NCI-H82 treated with DMSO at 0.1 percent for 48 hours (cell line): ENCODE results near the gene MRPS17.
A peak's percentile ranks its signal among the peaks of the same experiment; 100 is the strongest.
"Not testable (repeated sequence)": the region's sequence is repeated elsewhere in the genome, so short reads cannot be mapped to it uniquely, and the experiment has no call there.

Source experiments
- DNase-seq: peaks from one replicate; lab custom pipeline; 2025; ENCODE audit not compliant: unreplicated experiment; lab: John Stamatoyannopoulos, UW

The MRPS17 gene

DNA sequence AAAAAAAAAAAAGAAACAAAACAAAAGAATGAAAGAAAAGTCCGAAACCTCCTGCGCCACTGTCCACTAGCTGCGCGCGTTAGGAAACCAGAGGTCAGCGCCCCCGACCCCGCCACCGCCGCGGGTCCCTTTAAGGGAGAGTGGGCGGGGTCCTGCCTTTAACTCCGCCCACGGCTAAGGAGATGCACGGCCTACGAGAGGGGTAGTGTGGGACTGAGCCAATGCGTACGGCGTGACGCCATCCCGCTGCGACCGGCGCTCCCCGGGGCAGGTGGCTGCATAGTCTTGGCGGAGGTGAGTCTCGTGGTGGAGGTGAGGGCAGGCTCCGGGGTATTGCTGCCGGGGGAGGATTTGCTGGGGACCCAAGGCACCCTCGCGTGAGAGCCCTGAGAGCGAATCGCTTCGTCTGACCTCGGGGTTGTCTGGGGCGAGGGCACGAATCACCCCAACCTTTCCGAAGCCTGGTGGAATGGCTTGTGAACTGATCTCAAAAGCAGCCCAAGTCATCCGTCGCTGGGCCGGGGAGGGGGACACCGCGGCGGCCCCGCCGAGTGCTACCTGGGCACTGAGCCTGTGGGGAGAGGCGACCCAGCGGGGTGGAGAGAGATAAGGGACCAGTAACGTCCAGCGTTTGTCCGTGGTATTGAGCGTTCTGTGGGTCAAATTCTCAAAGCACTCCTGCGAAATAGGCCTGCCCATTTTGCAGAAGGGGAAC lies at the start of gene MRPS17:
Gene MRPS17 (plus strand): TSS at position 241 of the 715 bp plus-strand sequence. CDS start 1,319 bp downstream, outside the sequence.
- peak; percentile 66 for DNase-seq

DNA sequence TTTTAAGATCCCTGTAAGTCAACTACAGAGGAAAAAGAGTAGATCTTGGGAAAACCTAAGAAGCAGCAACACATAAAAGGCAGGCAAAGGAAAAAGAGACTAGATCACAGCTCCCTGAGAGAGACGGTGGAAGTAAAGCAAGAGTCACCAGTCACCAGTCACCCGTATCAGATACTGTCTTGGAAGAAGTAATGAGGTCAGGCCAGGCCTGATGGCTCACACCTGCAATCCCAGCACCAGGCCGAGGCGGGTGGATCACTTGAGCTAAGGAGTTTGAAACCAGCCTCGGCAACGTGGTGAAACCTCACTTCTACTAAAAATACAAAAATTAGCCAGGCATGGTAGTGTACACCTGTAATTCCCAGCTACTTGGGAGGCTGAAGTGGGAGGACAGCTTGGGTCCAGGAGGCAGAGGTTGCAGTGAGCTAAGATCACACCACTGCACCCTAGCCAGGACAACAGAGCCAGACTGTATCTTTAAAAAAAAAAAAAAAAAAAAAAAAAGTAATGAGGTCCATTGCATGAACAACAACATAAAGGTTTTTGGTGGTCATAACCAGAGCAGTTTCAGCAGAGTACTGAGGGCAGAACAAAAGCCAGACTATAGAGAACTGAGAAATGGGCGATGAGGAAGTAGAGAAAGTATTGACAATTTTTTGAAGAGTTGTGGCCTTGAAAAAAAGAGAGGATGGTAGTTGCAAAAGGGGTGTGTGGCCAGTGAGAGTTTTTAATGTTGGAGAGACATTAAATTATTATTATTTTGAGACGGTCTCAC lies 47.5 kb upstream of the MRPS17 start:
- no peak for DNase-seq

DNA sequence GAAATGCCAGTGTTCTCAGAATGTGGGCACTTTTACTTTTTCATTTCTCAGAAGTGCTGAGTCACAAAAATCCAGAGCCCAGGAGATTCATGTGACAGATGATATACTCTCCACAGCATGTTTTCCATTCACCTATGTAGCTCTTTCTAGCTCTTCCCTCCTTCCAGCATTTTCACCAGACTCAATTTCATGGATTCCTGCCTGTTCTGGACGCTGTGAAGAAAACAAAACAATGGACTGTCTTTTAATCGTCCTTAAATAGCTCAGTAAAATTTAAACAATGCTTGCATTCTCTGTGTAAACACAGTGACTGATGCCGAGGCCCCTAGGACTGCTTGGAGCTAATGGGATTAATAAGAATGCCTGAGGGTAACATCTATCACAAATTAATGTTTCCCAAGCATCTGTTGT lies 38.9 kb upstream of the MRPS17 start:
- no peak for DNase-seq

DNA sequence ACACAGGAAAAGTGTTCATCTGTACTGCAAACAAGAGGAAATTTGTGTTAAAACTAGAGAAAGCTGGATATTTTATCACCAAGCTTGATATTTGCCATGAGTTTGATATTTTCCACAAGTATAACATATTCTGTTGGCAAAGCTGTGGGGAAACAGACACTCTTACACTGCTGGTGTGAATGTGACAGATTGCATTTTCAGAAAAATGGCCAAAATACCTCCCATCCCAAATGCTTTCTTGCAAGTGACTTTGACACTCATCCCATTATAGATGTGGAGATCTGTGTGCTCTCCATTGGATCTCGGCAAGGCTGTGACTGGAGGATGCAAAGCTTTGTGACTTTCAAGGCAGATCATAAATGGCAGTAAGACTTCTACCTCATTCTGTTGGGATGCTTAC lies 33.9 kb upstream of the MRPS17 start:
- DNase-seq = no peak

DNA sequence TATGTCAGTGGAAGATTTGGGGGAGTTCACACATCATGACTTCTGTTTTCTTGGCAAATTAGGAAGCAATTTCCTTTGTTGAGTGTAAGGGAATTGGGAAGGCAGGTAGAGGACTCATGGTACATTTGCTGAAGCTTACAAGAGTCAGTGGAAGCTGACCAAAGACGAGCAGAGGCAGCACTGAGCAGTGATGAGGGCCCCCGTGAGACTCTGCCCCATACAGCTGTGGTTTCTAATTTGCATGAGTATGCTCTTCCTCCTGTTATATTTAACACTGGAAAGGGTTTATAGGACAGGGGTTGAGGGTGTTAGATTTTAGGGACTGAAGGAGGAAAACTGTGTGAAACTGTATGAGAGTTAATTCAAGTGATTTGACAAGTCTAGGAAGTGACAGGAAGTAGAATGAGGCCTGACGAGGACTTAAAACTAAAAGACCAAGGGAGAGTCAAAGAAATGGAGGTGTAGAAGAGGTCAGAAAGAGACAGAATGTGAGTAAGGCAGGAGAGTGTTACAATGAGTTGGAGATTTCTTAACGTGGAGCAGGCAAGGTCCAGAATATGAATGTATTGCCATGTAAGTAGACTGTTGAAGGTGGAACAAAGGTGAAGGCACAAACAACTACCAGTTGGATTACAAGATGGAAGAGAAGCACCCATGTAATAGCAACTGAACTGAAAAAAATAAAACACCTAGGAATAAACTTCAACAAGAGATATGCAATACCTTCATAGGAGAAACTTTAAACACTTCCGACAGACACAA lies 23.5 kb upstream of the MRPS17 start:
- no peak for DNase-seq

DNA sequence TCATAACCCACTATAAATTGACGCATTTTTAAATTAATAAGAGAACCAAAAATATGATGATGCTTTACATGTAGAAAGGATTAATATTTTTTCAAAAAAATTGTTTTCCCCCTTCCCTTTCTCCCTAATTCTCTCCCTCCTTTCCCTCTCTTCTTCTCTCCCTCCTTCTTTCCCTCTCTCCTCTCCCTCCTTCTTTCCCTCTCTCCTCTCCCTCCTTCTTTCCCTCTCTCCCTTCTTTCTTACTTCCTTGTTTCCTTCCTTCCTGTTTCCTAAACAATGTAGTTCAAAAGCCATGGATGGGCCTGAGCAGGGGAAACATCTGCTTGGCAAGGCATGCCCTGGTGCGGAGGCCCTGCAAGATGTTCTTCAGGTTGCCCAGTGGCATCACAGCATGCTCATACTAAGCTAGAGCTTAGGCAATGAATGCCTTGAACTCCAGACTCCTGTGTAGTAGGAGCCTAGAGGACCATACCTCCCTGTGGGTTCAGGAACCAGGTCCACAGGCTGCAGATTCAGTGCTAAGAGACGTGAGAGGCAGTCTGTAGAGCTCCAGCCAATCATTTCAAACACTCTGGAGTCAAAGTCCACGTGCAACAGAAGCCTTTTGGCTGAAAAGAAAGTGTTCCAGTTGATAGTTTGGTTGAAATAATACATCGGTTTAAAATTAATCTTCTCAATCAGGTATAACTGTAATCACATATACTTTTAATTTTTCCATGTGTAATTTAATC lies 20.1 kb upstream of the MRPS17 start:
- DNase-seq = no peak

DNA sequence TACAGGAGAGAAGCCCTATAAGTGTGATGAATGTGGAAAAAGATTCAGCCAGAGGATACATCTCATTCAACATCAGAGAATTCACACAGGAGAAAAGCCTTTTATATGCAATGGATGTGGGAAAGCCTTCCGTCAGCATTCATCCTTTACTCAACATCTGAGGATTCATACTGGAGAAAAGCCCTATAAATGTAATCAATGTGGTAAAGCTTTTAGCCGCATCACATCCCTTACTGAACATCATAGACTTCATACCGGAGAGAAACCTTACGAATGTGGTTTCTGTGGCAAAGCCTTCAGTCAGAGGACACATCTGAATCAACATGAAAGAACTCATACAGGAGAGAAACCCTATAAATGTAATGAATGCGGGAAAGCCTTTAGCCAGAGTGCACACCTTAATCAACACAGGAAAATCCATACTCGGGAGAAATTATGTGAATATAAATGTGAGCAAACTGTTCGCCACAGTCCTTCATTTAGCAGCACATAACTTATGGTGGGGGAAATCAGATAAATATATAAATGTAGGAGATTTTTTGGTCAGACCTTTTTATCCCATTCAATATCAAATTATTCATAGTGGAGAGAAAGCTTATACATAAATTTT lies 12.1 kb upstream of the MRPS17 start:
- no peak for DNase-seq

DNA sequence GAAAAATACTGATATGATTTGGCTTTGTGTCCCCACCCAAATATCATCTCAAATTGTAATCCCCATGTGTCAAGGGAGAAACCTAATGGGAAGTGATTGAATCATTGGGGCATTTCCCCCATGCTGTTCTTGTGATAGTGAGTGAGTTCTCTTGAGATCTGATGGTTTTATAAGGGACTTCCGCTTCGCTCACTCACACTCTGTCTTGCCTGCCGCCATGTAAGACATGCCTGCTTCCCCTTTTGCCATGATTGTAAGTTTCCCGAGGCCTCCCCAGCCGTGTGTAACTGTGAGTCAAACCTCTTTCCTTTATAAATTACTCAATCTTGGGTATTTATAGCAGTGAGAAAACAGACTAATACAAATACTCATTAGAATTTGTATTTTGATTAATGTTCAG lies 5.1 kb upstream of the MRPS17 start:
- no peak for DNase-seq

DNA sequence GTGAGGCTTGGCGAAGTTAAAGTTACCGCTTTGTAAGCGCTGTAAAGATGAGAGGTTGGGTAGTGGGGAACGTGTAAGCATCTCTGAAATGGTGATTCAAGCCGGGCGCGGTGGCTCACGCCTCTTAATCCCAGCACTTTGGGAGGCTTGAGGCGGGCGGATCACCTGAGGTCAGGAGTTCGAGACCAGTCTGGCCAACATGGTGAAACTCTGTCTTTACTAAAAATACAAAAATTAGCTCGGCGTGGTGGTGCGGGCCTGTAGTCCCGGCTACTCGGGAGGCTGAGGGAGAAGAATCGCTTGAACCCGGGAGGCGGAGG lies 635 bp downstream of the MRPS17 start:
- not testable (repeated sequence) for DNase-seq

DNA sequence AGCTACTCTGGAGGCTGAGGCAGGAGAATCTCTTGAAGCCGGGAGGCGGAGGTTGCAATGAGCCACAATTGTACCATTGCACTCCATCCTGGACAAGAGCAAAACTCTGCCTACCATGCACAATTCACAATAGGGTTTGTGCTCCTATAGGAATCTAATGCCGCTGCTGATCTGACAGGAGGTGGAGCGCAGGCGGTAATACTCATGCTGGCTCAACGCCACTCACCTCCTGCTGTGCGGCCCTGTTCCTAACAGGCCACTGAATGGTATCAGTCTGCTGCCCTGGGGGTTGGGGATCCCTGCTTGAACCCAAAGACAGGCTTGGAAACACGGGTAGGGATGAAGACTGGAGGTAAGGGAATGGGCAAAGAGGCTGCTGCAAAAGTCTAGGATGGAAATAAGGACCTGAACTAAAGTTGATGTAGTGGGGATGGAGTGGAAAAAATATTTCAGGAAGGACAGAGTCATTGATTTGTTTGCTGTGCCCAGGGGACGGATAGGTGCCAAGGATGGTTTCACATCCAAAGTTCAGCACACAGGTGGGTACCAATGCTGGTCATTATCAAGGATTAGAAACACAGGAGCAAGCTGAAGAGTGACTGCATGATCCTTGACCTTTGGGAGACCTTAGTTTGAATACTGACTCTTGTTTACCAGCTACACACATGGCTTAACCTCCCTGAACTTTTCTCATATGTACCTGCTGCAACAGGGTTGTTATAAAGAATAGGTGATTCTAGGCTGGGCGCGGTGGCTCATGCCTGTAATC lies 2.2 kb downstream of the MRPS17 start:
- no peak for DNase-seq

DNA sequence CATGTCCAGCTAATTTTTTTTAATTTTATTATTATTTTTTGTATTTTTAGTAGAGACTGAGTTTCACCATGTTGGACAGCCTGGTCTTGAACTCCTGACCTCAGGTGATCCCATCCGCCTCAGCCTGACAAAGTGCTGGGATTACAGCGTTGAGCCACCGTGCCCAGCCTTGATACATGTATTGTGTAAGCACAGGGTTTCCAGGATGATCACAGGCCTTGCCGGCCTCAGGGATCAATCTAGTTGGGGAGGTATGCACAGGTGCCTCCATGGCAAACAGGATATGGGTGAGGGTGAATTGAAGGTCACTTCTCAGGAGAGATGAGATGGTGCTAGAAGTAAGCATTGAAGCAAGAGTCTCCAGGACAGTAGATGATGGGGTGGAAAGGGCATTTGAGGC lies 5.5 kb downstream of the MRPS17 start:
- no peak for DNase-seq

DNA sequence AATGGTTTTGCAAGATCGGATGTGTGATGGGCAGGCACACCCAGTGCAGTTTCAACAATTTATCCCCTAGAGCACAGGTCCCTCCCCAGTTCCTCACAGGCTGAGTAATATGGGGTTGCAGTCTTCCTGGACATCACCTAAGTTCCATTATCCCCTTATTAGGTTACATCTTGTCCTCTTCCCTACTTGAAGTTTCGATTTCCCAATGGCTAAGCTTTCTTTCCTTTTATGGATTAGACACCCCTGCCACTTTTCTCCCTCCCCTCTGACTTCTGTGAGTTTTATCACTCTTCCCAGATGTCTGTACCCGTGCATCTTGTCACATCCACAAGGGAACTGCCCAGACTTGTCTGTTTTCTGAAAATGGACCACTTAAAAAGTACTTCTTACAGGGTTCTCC lies 10.3 kb downstream of the MRPS17 start:
- DNase-seq = no peak

DNA sequence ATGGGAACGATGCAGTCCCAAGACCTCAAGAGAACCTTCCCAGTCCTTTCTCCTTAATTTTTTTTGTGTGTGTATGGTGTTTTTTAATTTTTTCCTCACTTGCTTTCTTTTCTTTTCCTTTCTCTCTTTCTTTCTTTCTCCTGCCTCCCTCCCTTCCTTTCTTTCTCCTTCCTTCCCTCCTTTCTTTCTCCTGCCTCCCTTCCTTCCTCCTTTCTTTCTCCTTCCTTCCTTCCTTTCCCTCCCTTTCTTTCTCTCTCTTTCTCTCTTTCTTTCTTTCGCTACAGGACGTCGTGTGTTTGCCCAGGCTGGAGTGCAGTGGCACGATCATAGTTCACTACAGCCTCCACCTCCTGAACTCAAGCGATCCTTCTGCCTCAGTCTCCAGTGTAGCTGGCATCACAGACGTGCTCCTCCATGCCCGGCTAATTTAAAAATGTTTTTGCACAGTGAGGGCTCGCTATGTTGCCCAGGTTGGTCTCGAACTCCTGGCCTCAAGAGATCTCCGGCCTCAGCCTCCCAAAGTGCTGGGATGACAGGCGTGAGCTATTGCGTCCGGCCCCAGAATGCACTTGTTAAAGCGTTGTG lies 12.0 kb downstream of the MRPS17 start:
- DNase-seq = no peak

DNA sequence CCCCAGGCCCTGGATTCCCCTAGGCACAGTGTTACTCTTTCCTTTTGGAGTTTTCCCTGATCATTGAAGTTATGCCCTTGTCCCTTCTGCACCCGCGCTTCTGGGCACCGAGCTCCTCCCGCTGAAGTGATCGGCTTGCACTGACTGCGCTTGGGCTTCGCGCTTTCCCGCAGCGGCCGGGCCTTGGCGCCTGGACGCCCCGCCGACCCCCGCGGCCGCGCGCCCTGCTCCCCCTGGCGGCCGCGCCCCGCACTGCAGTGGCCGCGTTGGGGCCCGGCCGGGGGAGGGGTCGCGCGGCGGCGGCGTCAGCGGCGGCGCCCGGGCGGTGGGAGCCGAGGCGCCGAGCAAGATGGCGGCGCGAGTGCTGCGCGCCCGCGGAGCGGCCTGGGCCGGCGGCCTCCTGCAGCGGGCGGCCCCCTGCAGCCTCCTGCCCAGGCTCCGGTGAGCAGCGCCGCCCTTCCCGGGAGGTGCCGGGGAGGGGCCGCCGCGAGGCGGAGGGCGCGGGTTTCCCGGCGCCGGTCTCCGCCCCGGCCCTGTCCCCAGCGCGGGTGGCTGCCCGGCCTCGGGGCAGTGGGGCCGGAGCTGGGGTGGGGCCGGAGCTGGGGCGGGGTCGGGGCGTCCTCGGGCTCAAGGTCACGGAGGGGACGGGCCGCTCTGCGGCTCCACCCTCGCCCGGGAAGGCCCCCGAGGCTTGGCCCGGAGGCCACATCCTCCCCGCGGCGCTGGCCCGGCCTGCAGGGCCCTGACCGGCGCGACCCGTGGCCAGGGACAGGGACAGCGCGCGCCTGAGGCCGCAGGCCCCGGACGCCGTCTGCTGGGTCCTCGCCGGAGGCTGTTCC lies 12.8 kb downstream of the MRPS17 start, which contains the start of gene NIPSNAP2:
Gene NIPSNAP2 (plus strand): TSS at position 325 of the 839 bp plus-strand sequence. CDS start 25 bp downstream, at position 350.
- DNase-seq = peak; percentile 15

DNA sequence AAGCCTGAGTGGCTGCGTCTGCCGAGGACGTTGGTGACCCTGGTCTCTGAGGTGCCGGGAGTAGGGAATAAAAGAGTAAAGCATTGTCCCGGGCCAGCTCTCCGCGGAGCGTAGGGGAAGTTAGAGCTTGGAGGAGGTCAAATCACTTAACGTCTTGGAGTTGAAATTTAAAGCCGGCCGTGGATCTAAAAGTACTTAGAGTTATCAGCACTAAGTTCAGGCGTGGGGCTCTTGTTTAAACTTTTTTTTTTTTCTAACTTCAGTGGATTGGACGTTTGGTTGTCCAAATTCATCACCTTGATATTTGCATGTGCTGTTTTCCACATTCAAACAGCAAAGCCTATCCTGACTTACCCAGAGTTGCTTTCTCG lies 13.4 kb downstream of the MRPS17 start:
- DNase-seq = no peak

DNA sequence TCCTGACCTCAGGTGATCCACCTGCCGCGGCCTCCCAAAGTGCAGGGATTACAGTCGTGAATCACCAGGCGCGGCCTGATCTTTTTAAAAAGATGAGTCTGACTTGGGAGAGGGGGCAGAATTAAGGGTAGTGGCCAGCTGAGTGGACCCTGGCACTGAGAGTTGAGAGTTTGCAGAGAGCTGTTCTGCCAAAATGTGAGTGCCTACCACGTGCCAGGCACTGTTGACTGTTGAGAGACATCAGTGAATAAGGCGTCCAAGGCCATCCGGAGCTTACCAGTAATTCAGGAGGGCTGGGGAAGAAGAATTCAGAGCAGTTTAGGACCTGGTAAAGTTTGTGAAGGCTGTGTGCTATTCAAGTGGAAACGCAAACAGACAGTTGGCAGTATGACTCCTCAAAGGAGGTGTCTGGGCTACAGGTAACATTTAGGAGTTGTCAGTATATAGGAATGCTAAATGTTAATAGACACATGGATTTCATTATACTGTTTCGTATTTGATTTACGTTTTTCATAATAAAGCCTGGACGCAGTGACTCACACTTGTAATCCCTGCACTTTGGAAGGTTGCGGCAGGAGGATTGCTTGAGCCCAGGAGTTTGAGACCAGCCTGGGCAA lies 14.2 kb downstream of the MRPS17 start:
- no peak for DNase-seq

DNA sequence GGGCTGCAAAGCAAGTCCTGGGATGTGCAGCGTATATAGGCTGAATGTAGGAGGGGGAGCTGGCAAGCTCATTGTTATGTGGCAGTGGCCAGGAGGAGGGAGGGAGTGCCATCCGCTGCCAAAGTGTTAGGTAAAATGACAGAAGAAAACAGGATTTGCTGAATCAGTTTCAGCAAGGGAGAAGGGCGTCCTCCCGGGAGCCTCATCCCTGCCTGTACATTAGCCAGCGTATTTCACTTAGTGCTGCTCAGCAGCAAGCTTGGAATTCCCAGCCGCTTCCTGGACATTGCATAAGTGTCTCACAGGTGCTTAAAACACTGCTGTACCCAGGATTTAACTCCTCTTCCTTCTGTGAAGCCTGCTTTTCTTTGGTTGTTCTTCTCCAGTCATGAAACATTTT lies 15.2 kb downstream of the MRPS17 start:
- DNase-seq = no peak

DNA sequence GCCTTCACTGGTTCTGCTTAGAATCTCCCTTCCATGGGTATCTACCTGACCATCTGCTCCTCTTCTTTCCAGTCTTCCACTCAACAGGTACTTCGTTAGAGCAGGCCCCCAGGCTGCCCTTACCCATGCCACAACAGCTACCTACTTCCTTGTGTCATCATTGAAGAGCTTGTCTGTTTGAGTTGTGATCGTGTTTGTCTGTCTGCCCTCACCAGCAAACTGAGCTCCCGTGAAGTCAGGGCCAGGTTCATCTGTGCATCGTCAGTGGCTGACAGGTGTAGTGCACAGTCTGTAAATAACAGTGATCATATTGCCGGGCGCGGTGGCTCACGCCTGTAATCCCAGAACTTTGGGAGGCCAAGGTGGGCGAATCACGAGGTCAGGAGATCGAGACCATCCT lies 17.7 kb downstream of the MRPS17 start:
- DNase-seq = no peak
